ENCODE measurements around the gene SMAD4. TPM values are rescaled to one million over a fixed set of nuclear protein-coding genes. Genes with fewer than 3 reads are reported as not detected.

The SMAD4 gene
- total RNA-seq, 1 experiment from 2014 or later = 96.3 TPM

DNA sequence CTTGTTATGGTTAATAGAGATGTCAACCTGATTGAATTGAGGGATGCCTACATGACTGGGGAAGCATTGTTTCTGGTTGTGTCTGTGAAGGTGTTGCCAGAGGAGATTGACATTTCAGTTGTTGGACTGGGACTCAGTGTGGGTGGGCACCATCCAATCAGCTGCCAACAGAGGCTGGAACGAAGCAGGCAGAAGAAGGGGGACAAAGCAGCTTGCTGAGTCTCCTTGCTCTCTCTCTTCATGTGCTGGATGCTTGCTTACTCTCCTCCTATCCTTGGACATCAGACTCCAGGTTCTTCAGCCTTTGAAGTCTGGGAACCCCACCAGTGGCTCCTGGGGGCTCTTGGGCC lies 22.2 kb upstream of the SMAD4 start (continued):
- TF ChIP-seq CBX3 (IDR thresholded peaks at IDR 0.05; ENCODE audit: low read depth) = no peak

- H3K36me3 ChIP-seq (ENCODE audit: control insufficient read depth in 1 of 2, insufficient read depth in 2 of 2, low read length in 2 of 2) = no peaks in the 10 kb centered on the region
- ATAC-seq = no peak
- no peak overlapping the region for H3K27ac ChIP-seq (ENCODE audit: low read depth, low read length)
- no TSS peak for BruUV-seq (replicated peaks)
- H3K4me2 ChIP-seq (ENCODE audit: low read length) = no peak overlapping the region
- no peaks in the 10 kb centered on the region for H3K27me3 ChIP-seq (ENCODE audit: insufficient read depth, low read length)
- H3K9me3 ChIP-seq (ENCODE audit: control insufficient read depth in 1 of 2, insufficient read depth in 1 of 2, low read depth in 1 of 2, low read length in 2 of 2) = no peaks in the 10 kb centered on the region
- POLR2A ChIA-PET = no interaction called here
- H3K9ac ChIP-seq (ENCODE audit: low read length) = no peak overlapping the region
- H3K4me1 ChIP-seq (ENCODE audit: control insufficient read depth in 1 of 2, insufficient read depth in 2 of 2, low read length in 2 of 2) = no peaks in the 10 kb centered on the region
- no peak for DNase-seq (ENCODE audit: low read depth, low spot score)
- RAD21 ChIA-PET (ENCODE audit: low non-redundant PET in 1 of 2, low total read pairs in 2 of 2, uncharacterized antibody in 2 of 2, unreplicated experiment in 2 of 2) = no interaction called here
- H3K4me3 ChIP-seq (replicated peaks in 1 of 2; ENCODE audit: low read depth in 1 of 2, low read length in 2 of 2) = no peak overlapping the region
- TF ChIP-seq CEBPB (IDR thresholded peaks at IDR 0.05; ENCODE audit: low read depth) (no peak), SRF (IDR thresholded peaks at IDR 0.05; ENCODE audit: low read depth) (no peak), EGR1 (IDR thresholded peaks at IDR 0.05; ENCODE audit: low read depth) (no peak), POLR2A (IDR thresholded peaks at IDR 0.05; ENCODE audit: borderline replicate concordance, extremely low read depth, insufficient read depth, insufficient read length) (no peak), ZFX (IDR thresholded peaks at IDR 0.05) (no peak), FOSL1 (IDR thresholded peaks at IDR 0.05; ENCODE audit: low read depth) (no peak), ZNF274 (IDR thresholded peaks at IDR 0.05; ENCODE audit: low read depth, low read length) (no peak)
- H3K79me2 ChIP-seq (ENCODE audit: insufficient read depth, low read length) = no peaks in the 10 kb centered on the region
- no peak overlapping the region for H2AFZ ChIP-seq (ENCODE audit: low read depth, low read length, poor library complexity, severe bottlenecking)
- H4K20me1 ChIP-seq (ENCODE audit: insufficient read depth) = no peaks in the 10 kb centered on the region
- CTCF ChIA-PET = no interaction called here
- intact Hi-C loops (cut with micrococcal nuclease) = no loop called here
- no peaks in the 10 kb centered on the region for H3K9me2 ChIP-seq (ENCODE audit: insufficient read depth)
Observed at GRCh38 chr18:51009072-51009471, 20.9 kb upstream of the SMAD4 start.

GRCh38 chr18:51010218-51010617 lies 19.8 kb upstream of the SMAD4 start:
- H3K9me2 ChIP-seq (ENCODE audit: insufficient read depth) = no peaks in the 10 kb centered on the region
- no peaks in the 10 kb centered on the region for H3K79me2 ChIP-seq (ENCODE audit: insufficient read depth, low read length)
- no peak for ATAC-seq
- no peak overlapping the region for H3K9ac ChIP-seq (ENCODE audit: low read length)
- DNase-seq (ENCODE audit: low read depth, low spot score) = no peak
- no peaks in the 10 kb centered on the region for H3K36me3 ChIP-seq (ENCODE audit: control insufficient read depth in 1 of 2, insufficient read depth in 2 of 2, low read length in 2 of 2)
- POLR2A ChIA-PET = no interaction called here
- CTCF ChIA-PET = no interaction called here
- intact Hi-C loops (cut with micrococcal nuclease) = no loop called here
- no peak overlapping the region for H3K4me2 ChIP-seq (ENCODE audit: low read length)
- no peak overlapping the region for H2AFZ ChIP-seq (ENCODE audit: low read depth, low read length, poor library complexity, severe bottlenecking)
- RAD21 ChIA-PET (ENCODE audit: low non-redundant PET in 1 of 2, low total read pairs in 2 of 2, uncharacterized antibody in 2 of 2, unreplicated experiment in 2 of 2) = no interaction called here
- no peaks in the 10 kb centered on the region for H3K4me1 ChIP-seq (ENCODE audit: control insufficient read depth in 1 of 2, insufficient read depth in 2 of 2, low read length in 2 of 2)
- no peaks in the 10 kb centered on the region for H4K20me1 ChIP-seq (ENCODE audit: insufficient read depth)
- no TSS peak for BruUV-seq (replicated peaks)
- H3K27me3 ChIP-seq (ENCODE audit: insufficient read depth, low read length) = no peaks in the 10 kb centered on the region
- H3K27ac ChIP-seq (ENCODE audit: low read depth, low read length) = no peak overlapping the region
- H3K4me3 ChIP-seq (replicated peaks in 1 of 2; ENCODE audit: low read depth in 1 of 2, low read length in 2 of 2) = no peak overlapping the region
- H3K9me3 ChIP-seq (ENCODE audit: control insufficient read depth in 1 of 2, insufficient read depth in 1 of 2, low read depth in 1 of 2, low read length in 2 of 2) = no peaks in the 10 kb centered on the region
- TF ChIP-seq, protein P1, sequence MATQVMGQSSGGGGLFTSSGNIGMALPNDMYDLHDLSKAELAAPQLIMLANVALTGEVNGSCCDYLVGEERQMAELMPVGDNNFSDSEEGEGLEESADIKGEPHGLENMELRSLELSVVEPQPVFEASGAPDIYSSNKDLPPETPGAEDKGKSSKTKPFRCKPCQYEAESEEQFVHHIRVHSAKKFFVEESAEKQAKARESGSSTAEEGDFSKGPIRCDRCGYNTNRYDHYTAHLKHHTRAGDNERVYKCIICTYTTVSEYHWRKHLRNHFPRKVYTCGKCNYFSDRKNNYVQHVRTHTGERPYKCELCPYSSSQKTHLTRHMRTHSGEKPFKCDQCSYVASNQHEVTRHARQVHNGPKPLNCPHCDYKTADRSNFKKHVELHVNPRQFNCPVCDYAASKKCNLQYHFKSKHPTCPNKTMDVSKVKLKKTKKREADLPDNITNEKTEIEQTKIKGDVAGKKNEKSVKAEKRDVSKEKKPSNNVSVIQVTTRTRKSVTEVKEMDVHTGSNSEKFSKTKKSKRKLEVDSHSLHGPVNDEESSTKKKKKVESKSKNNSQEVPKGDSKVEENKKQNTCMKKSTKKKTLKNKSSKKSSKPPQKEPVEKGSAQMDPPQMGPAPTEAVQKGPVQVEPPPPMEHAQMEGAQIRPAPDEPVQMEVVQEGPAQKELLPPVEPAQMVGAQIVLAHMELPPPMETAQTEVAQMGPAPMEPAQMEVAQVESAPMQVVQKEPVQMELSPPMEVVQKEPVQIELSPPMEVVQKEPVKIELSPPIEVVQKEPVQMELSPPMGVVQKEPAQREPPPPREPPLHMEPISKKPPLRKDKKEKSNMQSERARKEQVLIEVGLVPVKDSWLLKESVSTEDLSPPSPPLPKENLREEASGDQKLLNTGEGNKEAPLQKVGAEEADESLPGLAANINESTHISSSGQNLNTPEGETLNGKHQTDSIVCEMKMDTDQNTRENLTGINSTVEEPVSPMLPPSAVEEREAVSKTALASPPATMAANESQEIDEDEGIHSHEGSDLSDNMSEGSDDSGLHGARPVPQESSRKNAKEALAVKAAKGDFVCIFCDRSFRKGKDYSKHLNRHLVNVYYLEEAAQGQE (IDR thresholded peaks at IDR 0.05; ENCODE audit: low read depth) = no peak
- TF ChIP-seq EZH2 (IDR thresholded peaks at IDR 0.05) = no peak
- TF ChIP-seq RAD21 (IDR thresholded peaks at IDR 0.05; ENCODE audit: low read depth) = no peak
- TF ChIP-seq SRF (IDR thresholded peaks at IDR 0.05; ENCODE audit: low read depth) = no peak
- TF ChIP-seq POLR2AphosphoS5 (IDR thresholded peaks at IDR 0.05; ENCODE audit: low read depth, low read length) = no peak
- no peak for TF ChIP-seq CBX3 (IDR thresholded peaks at IDR 0.05; ENCODE audit: low read depth)
- TF ChIP-seq SIN3A (IDR thresholded peaks at IDR 0.05; ENCODE audit: low read depth) = no peak
- no peak for TF ChIP-seq ZBTB33 (IDR thresholded peaks at IDR 0.05; ENCODE audit: extremely low read depth, insufficient replicate concordance, low read length)
- no peak for TF ChIP-seq ELF1 (IDR thresholded peaks at IDR 0.05; ENCODE audit: borderline replicate concordance, low read depth)
- TF ChIP-seq ATF3 (IDR thresholded peaks at IDR 0.05) = no peak
- no peak for TF ChIP-seq FOSL1 (IDR thresholded peaks at IDR 0.05; ENCODE audit: low read depth)

Measured in HCT116 (cell line).